ENCODE measurements around the gene HOXC4.
"Not testable (repeated sequence)": the region's sequence is repeated elsewhere in the genome, so short reads cannot be mapped to it uniquely, and the experiment has no call there.

DNA sequence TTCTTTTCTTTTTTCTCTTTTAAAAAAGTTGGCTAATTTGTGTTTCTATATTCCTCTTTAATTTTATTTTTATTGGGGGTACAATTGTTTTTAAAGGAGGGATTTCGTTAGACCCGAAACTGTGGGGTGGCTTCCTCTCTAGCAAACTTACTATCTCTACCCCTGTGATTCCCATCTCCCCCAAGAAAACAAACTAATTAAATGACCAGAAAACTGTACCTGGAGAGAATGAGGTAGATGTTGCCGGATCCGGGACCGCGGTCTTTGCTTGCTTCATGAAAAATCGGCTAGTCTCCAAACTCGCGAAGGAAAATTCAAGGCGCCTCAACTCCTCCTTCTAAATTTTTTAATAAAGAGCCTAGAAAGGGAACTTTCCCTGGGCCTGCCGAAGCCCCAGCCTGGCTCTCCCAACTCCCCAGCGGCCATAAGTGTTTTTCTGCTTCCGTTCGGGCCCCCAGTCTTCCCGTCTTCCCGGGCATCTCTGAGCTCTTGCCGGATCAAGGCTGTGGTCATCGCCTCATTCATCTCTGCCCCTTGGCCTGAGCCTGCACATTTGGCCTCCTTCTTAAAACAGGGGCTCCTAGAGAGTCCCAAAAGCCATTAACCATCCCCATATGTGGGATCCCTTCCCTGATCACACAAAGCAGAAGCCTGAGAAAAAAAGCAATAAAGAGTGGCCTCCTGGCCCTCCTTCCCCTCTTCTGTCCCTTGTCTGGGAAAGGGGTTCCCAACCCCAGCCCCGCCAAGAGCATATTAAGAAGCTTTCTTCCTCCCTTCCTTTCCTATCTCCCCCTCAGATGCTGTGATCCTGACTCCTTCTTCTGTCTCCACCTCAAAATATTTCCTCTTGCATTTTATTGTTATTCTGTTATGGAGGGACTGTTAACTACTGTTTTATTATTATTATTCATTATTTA, 26.6 kb downstream of the HOXC4 start:
- TF ChIP-seq, protein P1, sequence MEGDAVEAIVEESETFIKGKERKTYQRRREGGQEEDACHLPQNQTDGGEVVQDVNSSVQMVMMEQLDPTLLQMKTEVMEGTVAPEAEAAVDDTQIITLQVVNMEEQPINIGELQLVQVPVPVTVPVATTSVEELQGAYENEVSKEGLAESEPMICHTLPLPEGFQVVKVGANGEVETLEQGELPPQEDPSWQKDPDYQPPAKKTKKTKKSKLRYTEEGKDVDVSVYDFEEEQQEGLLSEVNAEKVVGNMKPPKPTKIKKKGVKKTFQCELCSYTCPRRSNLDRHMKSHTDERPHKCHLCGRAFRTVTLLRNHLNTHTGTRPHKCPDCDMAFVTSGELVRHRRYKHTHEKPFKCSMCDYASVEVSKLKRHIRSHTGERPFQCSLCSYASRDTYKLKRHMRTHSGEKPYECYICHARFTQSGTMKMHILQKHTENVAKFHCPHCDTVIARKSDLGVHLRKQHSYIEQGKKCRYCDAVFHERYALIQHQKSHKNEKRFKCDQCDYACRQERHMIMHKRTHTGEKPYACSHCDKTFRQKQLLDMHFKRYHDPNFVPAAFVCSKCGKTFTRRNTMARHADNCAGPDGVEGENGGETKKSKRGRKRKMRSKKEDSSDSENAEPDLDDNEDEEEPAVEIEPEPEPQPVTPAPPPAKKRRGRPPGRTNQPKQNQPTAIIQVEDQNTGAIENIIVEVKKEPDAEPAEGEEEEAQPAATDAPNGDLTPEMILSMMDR (IDR thresholded peaks at IDR 0.05; ENCODE audit: extremely low read depth in 1 of 2, insufficient read depth in 1 of 2, low read depth in 1 of 2, low read length in 2 of 2) = not testable (repeated sequence)
- TF ChIP-seq, protein P2, sequence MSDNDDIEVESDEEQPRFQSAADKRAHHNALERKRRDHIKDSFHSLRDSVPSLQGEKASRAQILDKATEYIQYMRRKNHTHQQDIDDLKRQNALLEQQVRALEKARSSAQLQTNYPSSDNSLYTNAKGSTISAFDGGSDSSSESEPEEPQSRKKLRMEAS (IDR thresholded peaks at IDR 0.05; ENCODE audit: insufficient read depth, insufficient read length) = not testable (repeated sequence)
- not testable (repeated sequence) for TF ChIP-seq POLR2A (IDR thresholded peaks at IDR 0.05; ENCODE audit: low read depth, low read length); EZH2 (IDR thresholded peaks at IDR 0.05; ENCODE audit: borderline replicate concordance, low read depth, low read length, severe bottlenecking); MYC (IDR thresholded peaks at IDR 0.05; ENCODE audit: low read depth, low read length)
